NCI-H524 (cell line): ENCODE data around the gene SUSD1.

Experiments
- DNase-seq, 2 experiments: peaks; one replicate each; lab custom pipeline; 2025; lab: John Stamatoyannopoulos, UW

The SUSD1 gene

GRCh38 chr9:112012026-112012902, 162.8 kb downstream of the SUSD1 start:
- no peak for DNase-seq

- no peak for DNase-seq
Measured at GRCh38 chr9:112011051-112011620, 164.0 kb downstream of the SUSD1 start.

DNA sequence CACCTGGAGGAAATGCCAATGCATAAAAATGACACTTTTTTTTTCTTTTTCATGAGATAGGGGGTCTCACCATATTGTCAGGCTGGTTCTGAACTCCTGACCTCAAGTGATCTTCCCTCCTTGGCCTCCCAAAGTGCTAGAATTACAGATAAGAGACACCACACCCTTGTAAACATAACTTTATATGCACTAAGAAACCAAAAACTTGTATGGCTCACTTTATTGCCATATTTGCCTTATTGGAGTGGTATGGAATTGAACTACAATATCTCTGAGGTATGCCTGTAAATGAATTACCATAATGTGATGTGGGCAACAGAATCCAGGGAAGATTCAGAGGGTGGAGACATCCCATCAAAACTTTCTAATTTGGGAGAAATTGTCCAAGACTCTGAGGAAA, 164.6 kb downstream of the SUSD1 start:
- DNase-seq: no peak

DNA sequence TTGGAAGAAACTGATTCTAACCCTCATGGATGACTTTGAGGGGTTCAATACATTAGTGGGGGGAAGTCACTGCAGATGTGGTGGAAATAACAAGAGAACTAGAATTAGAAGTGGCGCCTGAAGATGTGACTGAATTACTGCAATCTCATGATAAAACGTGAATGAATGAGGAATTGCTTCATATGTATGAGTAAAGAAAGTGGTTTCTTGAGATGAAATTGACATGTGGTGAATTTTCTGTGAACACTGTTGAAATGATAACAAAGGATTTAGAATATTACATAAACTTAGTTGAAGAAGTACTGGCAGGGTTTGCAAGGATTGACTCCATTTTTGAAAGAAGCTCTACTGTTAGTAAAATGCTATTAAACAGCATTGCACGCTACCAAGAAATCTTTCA, 165.4 kb downstream of the SUSD1 start:
- no peak for DNase-seq

DNA sequence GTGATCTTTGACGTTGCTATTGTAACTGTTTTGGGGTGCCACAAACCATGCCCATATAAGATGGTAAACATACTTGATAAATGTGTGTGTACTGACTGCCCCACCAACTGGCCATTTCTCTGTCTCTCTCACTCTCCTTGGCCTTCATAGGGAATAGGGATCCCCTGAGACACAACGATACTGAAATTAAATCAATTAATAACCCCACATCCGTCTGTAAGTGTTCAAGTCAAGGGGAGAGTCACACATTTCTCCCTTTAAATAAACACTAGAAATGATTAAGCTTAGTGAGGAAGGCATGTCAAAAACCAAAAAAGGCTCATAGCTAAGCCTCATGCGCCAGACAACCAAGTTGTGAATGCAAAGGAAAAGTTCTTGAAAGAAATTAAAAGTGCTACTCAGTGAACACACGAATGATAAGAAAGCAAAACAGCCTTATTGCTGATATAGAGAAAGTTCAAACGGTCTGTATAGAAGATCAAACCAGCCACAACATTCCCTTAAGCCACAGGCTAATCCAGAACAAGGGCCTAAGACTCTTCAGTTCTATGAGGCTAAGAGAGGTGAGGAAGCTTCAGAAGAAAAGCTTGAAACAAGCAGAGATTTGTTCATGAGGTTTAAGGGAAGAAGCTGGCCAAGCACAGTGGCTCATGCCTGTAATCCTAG, 167.4 kb downstream of the SUSD1 start:
- DNase-seq: no peak

DNA sequence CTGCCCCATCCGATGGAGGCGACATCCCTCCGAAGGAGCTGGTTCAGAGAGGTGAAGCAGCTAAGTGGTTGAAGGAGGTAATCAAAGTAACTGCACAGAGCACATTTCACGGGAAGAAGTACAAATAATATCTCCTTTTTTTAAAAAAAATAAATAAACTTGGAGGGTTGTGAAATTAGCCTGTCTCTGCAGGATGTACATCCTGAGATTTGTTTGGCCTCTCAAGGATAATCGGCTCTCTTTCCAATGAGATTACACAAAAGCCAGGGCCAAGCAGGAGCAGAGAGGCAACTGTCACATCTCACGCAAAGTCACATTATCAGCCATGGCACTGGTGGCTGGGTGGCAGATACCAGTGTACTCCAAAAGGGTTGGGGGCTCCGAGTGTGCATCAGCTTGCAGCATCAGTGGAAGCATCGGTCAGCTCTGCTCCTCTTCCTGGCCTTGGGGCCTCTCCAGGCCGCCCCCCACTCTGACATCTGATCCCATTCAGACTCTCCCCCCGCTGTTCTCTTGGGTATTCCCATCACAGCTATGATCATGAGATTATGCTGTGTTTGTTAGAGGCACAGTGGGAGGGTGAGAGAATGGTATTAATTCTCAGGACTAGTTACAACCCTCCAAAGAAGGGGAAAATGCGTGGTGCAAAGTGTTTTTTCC, 168.6 kb downstream of the SUSD1 start:
- DNase-seq: no peak

DNA sequence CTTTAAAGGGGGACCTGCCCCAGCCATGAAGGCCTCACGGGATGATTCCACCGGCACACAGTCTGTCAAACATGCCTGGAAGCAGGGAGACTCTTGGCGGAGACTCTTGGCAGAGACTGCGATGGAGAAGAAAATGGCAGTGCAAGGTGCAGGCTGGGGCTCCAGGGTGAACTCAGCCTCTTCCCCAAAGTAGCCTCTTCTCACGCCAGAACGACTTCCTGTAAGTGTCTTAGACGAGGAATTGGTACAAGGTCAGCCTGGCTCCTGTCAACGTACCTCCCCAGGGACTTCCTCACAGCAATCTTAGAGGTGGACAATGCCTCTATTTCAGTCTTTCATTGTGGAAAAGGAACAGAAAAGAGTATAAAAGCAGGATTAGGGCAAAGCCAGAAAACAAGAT, 169.2 kb downstream of the SUSD1 start:
- no peak for DNase-seq

GRCh38 chr9:112003538-112003937, 171.6 kb downstream of the SUSD1 start:
- no peak for DNase-seq

DNA sequence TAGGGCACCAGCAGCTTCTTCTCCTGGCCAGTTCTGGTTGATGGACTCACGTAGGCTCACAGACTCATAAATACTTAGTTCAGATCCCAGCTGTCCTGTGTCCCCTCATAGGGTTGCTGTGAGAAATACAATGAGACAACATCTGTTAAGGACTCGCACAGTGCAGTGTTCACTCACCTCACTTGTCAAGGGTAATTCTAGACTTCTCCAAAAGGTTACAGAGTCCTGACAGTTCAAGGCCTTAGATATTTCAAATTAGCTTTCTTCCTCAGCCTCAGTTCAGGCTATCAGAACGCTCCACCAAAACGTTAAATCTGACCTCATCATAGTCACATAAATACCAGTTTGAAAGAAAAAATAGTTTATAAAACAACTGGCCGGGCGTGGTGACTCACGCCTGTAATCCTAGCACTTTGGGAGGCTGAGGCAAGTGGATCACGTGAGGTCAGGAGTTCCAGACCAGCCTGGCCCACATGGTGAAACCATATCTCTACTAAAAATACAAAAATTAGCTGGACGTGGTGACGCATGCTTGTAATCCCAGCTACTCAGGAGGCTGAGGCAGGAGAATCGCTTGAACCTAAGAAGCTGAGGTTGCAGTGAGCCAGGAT, 172.1 kb downstream of the SUSD1 start:
- no peak for DNase-seq

DNA sequence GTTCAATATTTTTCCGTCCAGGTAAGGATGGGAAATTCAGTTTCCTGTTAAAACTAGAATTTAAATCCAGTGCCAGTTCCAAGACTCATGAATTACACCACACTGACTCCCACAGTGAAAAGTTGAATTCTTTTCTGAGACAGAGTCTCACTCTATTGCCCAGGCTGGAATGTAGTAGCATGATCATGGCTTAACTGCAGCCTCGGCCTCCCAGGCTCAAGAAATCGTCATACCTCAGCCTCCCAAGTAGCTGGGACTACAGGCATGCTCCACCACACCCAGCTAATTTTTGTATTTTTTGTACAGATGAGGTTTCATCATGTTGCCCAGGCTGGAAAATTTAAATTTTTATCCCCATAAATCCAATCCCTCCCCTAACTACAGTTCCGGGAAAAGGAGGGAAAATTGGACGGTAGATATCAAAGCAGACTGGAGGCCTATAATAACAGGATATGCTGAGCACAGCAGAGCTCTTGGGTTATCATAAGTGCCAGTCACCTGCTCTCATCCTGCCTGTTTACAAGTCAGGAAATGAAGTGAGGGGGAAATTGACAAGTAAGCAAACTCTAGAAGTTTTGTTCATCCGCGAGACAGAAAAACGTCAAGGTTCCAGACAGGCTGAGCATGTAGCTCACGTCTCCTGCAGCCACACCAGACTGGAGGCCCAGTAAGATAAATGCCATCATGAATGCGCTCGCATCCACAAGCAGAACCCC, 172.8 kb downstream of the SUSD1 start:
- DNase-seq: no peak

- no peak for DNase-seq
Measured at GRCh38 chr9:112000743-112001142, 174.4 kb downstream of the SUSD1 start.

DNA sequence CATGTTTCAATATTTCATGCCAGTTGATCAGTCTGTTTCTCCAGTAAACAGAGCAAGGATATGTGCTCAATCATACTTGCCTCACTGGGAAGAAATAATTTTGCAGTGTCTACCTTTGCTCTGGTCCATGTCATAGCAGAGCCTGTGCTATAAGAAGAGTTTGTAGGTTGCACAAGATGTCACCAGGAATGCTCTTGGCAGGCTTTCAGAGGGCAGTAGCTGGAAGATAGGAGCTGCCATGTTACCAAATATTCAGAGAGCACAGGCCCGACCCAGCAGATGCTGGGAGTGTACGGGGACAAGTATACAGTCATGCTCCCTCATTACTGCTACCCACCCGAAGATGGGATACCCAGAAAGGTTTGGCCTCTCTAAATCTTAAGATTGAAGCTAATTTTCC, 175.8 kb downstream of the SUSD1 start:
- DNase-seq: no peak

DNA sequence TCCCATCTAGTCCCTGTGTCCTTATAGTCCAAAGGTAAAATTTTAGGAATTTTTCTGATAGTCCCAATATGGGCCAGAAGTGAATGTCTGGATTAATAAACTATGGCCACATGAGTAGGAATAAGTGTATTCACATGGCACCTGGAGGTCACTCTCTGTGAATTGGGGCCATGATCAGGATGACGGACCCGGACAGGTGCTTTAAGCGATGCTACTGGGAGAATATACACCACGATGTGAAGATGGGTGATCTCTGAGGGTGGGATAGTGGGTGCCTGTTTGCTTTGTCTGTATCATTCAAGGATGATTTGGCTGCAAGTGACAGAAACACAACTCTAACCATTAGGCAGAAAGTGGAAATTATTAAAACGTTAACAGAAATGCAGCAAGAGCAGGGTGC, 177.3 kb downstream of the SUSD1 start:
- DNase-seq: no peak

GRCh38 chr9:111994831-111995458, 180.2 kb downstream of the SUSD1 start:
- no peak for DNase-seq

DNA sequence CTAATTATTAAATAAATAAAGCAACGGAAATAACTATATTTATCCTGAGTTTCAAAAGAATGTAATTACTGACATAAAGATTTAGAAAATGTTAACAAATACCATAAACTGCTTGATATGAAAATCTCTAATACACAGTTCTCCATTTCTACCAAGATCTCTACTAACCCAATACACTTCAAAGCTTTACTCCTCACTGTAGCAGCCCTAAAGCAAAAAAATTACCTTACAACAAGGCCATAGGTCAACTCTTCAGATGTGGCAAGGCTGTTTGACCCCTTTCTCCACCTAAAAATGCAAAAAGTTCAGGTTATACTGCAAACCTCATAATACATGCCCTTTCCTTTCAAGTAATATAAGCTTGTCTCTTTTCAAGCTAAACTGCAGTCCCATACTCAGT, 181.8 kb downstream of the SUSD1 start:
- DNase-seq: no peak

GRCh38 chr9:111992523-111992922, 182.6 kb downstream of the SUSD1 start:
- DNase-seq: no peak

- no peak for DNase-seq
Measured at GRCh38 chr9:111991179-111991578, 183.9 kb downstream of the SUSD1 start.
